SK-N-SH (cell line): ENCODE data around the gene KEL. TPM values are rescaled to one million over a fixed set of nuclear protein-coding genes. Genes with fewer than 3 reads are reported as not detected.

ENCODE experiments used
- CTCF ChIA-PET: fragments of 300-600, 350-600 bp; formaldehyde crosslinking; extraction: SDS; loops from one replicate; lab custom pipeline; 2021; lab: Yijun Ruan, JAX
- POLR2A ChIA-PET: fragments of 350-600 bp; sonication (Branson Sonifier 250); formaldehyde crosslinking; extraction: SDS; loops from one replicate; lab custom pipeline; 2020; ENCODE audit warnings: antibody characterized with exemption, inconsistent platforms; lab: Yijun Ruan, JAX
- DNase-seq: peaks from one replicate; pipeline ENCODE4 v3.0.0; 2012
- H2AFZ ChIP-seq: fragments of 200-600 bp; sonication (generic); 2 replicates; pipeline ENCODE4 v1.8.1; 2016; ENCODE audit warnings: antibody characterized with exemption, mild to moderate bottlenecking, low read depth
- H3F3A ChIP-seq: fragments of 200-600 bp; sonication (generic); replicated peaks from 2 replicates; pipeline ENCODE3; 2016; ENCODE audit warnings: antibody characterized with exemption, mild to moderate bottlenecking; ENCODE audit not compliant: insufficient read depth
- H3K27ac ChIP-seq, 2 experiments: fragments of 200-500 bp in 1 of 2; fragments of 200-600 bp in 1 of 2; sonication (Bioruptor generic) in 1 of 2; sonication (generic), shearing (Covaris generic) in 1 of 2; 2 replicates each; pipeline versions ENCODE4 v1.5.1 to v1.6.1; 2014 to 2016; ENCODE audit warnings: low read depth in 2 of 2, inconsistent platforms in 1 of 2, low read length in 1 of 2, mild to moderate bottlenecking in 1 of 2, mixed read lengths in 1 of 2
- H3K27me3 ChIP-seq: fragments of 200-600 bp; sonication (generic), shearing (Covaris generic); 2 replicates; pipeline ENCODE4 v1.6.1; 2016; ENCODE audit warnings: mixed run types; ENCODE audit not compliant: insufficient read depth
- H3K36me3 ChIP-seq, 2 experiments: fragments of 200-500 bp in 1 of 2; fragments of 200-600 bp in 1 of 2; sonication (Bioruptor generic) in 1 of 2; sonication (generic) in 1 of 2; replicated peaks in 1 of 2; 2 replicates each; pipeline versions ENCODE3 to v1.5.1; 2014 to 2016; ENCODE audit warnings: low read length in 1 of 2, mild to moderate bottlenecking in 1 of 2; ENCODE audit not compliant: insufficient read depth in 2 of 2, control insufficient read depth in 1 of 2
- H3K4me1 ChIP-seq, 2 experiments: fragments of 200-500 bp in 1 of 2; fragments of 200-600 bp in 1 of 2; sonication (Bioruptor generic) in 1 of 2; sonication (generic), shearing (Covaris generic) in 1 of 2; 2 replicates each; pipeline versions ENCODE4 v1.5.1 to v1.6.1; 2014 to 2016; ENCODE audit warnings: low read depth in 1 of 2, low read length in 1 of 2, mixed run types in 1 of 2; ENCODE audit not compliant: insufficient read depth in 2 of 2, control insufficient read depth in 1 of 2
- H3K4me2 ChIP-seq: fragments of 200-600 bp; sonication (generic), shearing (Covaris generic); 2 replicates; pipeline ENCODE4 v1.6.1; 2017; ENCODE audit warnings: mixed run types
- H3K4me3 ChIP-seq, 2 experiments: fragments of 200-500 bp in 1 of 2; fragments of 200-600 bp in 1 of 2; sonication (Bioruptor generic) in 1 of 2; sonication (generic), shearing (Covaris generic) in 1 of 2; 2 replicates each; pipeline versions ENCODE4 v1.5.1 to v1.8.1; 2014 to 2016; ENCODE audit warnings: low read depth in 2 of 2, inconsistent platforms in 1 of 2, low read length in 1 of 2, mild to moderate bottlenecking in 1 of 2, mixed read lengths in 1 of 2, moderate library complexity in 1 of 2
- H3K79me2 ChIP-seq: fragments of 200-600 bp; sonication (generic); 2 replicates; pipeline ENCODE4 v1.8.1; 2017; ENCODE audit warnings: mild to moderate bottlenecking; ENCODE audit not compliant: insufficient read depth
- H3K9ac ChIP-seq: fragments of 200-600 bp; sonication (generic); 2 replicates; pipeline ENCODE4 v1.6.1; 2017; ENCODE audit warnings: mixed run types
- H3K9me2 ChIP-seq: fragments of 200-600 bp; sonication (generic); 2 replicates; pipeline ENCODE4 v1.6.1; 2017; ENCODE audit warnings: mixed run types
- H3K9me3 ChIP-seq: fragments of 200-600 bp; sonication (generic); 2 replicates; pipeline ENCODE4 v1.6.1; 2017; ENCODE audit warnings: mixed run types, mild to moderate bottlenecking, moderate library complexity
- H4K20me1 ChIP-seq: fragments of 200-600 bp; sonication (generic); 2 replicates; pipeline ENCODE4 v1.6.1; 2017; ENCODE audit warnings: mild to moderate bottlenecking, mixed run types; ENCODE audit not compliant: insufficient read depth
- CHD2 ChIP-seq: fragments of 150-350 bp; IDR thresholded peaks from 2 replicates; pipeline ENCODE4 v1.6.1; 2018; ENCODE audit warnings: low read length; ENCODE audit not compliant: partially characterized antibody
- EP300 ChIP-seq, 2 experiments: IDR thresholded peaks; 2 replicates each; pipeline versions ENCODE4 v1.4.0 to v1.6.1; 2012; ENCODE audit warnings: borderline replicate concordance in 1 of 2, low read depth in 1 of 2, low read length in 1 of 2
- FOSL2 ChIP-seq: IDR thresholded peaks from 2 replicates; pipeline ENCODE4 v1.4.0; 2012; ENCODE audit warnings: low read depth, mild to moderate bottlenecking, moderate library complexity, borderline replicate concordance
- FOXM1 ChIP-seq: IDR thresholded peaks from 2 replicates; pipeline ENCODE4 v1.4.0; 2012; ENCODE audit warnings: low read depth, mild to moderate bottlenecking
- JUND ChIP-seq: IDR thresholded peaks from 2 replicates; pipeline ENCODE4 v1.4.0; 2012
- NFIC ChIP-seq: IDR thresholded peaks from 2 replicates; pipeline ENCODE4 v1.4.0; 2012; ENCODE audit warnings: borderline replicate concordance
- POLR2AphosphoS5 ChIP-seq: IDR thresholded peaks from 2 replicates; pipeline ENCODE4 v1.6.1; 2012; ENCODE audit warnings: low read depth, low read length
- REST ChIP-seq: IDR thresholded peaks from 2 replicates; pipeline ENCODE4 v1.6.1; 2012; ENCODE audit warnings: mild to moderate bottlenecking, low read depth, low read length, moderate library complexity
- RFX5 ChIP-seq: IDR thresholded peaks from 2 replicates; pipeline ENCODE4 v1.6.1; 2012; ENCODE audit warnings: mild to moderate bottlenecking, improper control_type of control experiment, low read length
- SIN3A ChIP-seq: IDR thresholded peaks from 2 replicates; pipeline ENCODE4 v1.6.1; 2012; ENCODE audit warnings: low read depth, mild to moderate bottlenecking, low read length, moderate library complexity, borderline replicate concordance
- TCF12 ChIP-seq: IDR thresholded peaks from 2 replicates; pipeline ENCODE4 v1.4.0; 2012
- USF1 ChIP-seq: IDR thresholded peaks from 2 replicates; pipeline ENCODE4 v1.4.0; 2012; ENCODE audit warnings: low read depth, borderline replicate concordance
- USF2 ChIP-seq: fragments of 150-350 bp; IDR thresholded peaks from 2 replicates; pipeline ENCODE4 v1.6.1; 2017; ENCODE audit warnings: antibody characterized with exemption, low read length, low read depth, borderline replicate concordance
- WGBS: methylation state at CpG from one replicate; pipeline ENCODE4 v1.1.6; 2017; ENCODE audit warnings: low lambda C conversion rate; 5-methylcytosine and 5-hydroxymethylcytosine counted together
- polyA plus RNA-seq, 3 experiments: library from polyadenylated mRNA; depleted of rRNA; stranded (reverse); fragments of >200 nt; gene quantifications; 2 replicates each; pipeline ENCODE4 v1.2.3, GENCODE V29; 2012

KEL gene
- polyA plus RNA-seq, 1 of the 3 experiments (the other 2 are of a cell fraction), result 0.05 TPM

GRCh38 chr7:142901426-142902259 lies 60.5 kb downstream of the KEL start:
- 32% methylated on average over 15 of the region's 15 CpGs for WGBS
- ChIA-PET CTCF (interaction anchor here (0.6 to 2.2 kb wide), 4 partner anchors 15 to 313 kb away, joined by 3 to 8 read pairs (median 4); no protein-coding TSS in a partner anchor), POLR2A (no interaction called here)
- peaks cover 18% of the 10 kb centered on the region for H3K9me3 ChIP-seq
- H3K79me2 ChIP-seq, result no peaks in the 10 kb centered on the region
- peaks cover 16% of the 10 kb centered on the region; the same call in 1 of the 2 replicates for H3K27me3 ChIP-seq
- H4K20me1 ChIP-seq, result no peaks in the 10 kb centered on the region
- no peaks in the 10 kb centered on the region for H3K4me1 ChIP-seq
- H3K4me2 ChIP-seq, result no peak overlapping the region
- no peak overlapping the region for H3K9ac ChIP-seq
- TF ChIP-seq POLR2AphosphoS5 (no peak), FOSL2 (no peak), SIN3A (no peak), FOXM1 (no peak), EP300 (IDR thresholded peaks at IDR 0.05; ENCODE audit: borderline replicate concordance in 1 of 2, low read depth in 1 of 2, low read length in 1 of 2) (no peak), RFX5 (no peak), CHD2 (no peak), USF2 (no peak), USF1 (no peak), NFIC (no peak), TCF12 (no peak), JUND (no peak), REST (no peak)
- TF ChIP-seq, all 33 proteins: peak for 0
- no peaks in the 10 kb centered on the region for H3K9me2 ChIP-seq
- DNase-seq, result no peak
- no peak overlapping the region for H2AFZ ChIP-seq
- no peaks in the 10 kb centered on the region for H3K36me3 ChIP-seq
- H3K4me3 ChIP-seq, result no peak overlapping the region
- no peak overlapping the region for H3K27ac ChIP-seq
- no peaks in the 10 kb centered on the region for H3F3A ChIP-seq
